ENCODE data around the gene TXNRD3.
A peak's percentile ranks its signal among the peaks of the same experiment; 100 is the strongest.
"Not testable (repeated sequence)": the region's sequence is repeated elsewhere in the genome, so short reads cannot be mapped to it uniquely, and the experiment has no call there.

The TXNRD3 gene

GRCh38 chr3:126649556-126650092 lies 5.3 kb downstream of the TXNRD3 start:
- DNase-seq, result no peak

DNA sequence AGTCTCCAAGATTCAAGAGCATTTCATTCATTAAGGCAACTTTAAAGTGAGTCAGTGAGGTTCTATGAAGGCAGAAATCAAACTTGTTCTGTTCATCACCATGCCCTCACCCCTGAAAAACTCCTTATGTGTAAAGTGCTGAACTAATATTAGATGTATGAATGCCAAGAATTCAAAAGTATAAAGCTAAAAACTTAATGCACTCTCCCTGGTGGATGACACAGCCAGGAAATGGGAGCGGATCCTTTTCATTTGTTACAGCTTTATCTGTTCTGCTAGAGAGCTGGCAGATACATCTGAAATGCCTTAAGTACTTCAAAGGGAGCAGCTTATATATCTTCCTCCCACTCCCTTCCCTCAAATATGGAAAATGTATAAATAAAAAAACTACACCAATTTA lies 8.2 kb downstream of the TXNRD3 start:
- no peak for DNase-seq

DNA sequence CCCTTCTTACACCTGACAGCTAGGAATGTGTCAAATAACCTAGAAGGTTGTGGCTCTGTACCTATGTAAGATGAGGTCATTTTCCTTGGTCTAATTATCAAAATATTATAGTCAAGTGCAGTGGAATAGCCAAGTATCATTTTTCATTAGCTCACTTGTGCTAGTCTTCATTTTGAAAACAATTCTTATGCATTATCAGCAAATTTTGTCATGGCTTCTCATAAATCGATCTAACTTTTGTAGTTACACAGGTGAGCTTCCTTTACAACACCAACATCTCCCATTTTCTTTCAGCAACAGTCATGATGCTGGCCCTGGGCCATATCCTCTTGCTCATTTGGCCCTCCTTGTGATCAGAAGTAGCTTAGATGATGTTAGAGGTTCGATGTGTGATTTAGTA lies 10.3 kb downstream of the TXNRD3 start:
- DNase-seq, result no peak

GRCh38 chr3:126638790-126639189 lies 16.1 kb downstream of the TXNRD3 start:
- DNase-seq, result no peak

- no peak for DNase-seq
These were observed 18.5 kb downstream of the TXNRD3 start for GRCh38 chr3:126636436-126636835.

- DNase-seq, result no peak
These were observed 20.1 kb downstream of the TXNRD3 start for GRCh38 chr3:126634803-126635202.

DNA sequence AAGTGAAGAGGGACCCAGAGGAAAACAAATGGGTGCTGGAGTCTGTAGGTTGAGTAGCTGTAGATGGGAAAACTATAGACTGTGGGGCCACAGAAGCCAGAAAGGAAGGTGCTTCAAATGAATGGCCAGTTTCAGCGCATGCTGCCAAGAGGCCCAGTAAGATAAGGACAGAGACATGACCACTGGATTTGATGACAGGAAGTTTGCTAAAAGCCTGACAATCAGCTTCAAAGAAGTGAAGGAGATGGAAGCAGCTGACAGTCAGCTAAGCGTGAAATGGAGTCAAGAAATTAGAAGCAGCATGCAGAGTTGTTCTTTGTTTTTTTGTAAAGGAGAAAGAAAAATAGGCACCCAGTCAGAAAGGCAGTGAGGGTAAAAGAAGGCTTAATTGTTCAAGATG lies 24.9 kb downstream of the TXNRD3 start:
- DNase-seq, result no peak

GRCh38 chr3:126625735-126626134 lies 29.2 kb downstream of the TXNRD3 start:
- not testable (repeated sequence) for DNase-seq

DNA sequence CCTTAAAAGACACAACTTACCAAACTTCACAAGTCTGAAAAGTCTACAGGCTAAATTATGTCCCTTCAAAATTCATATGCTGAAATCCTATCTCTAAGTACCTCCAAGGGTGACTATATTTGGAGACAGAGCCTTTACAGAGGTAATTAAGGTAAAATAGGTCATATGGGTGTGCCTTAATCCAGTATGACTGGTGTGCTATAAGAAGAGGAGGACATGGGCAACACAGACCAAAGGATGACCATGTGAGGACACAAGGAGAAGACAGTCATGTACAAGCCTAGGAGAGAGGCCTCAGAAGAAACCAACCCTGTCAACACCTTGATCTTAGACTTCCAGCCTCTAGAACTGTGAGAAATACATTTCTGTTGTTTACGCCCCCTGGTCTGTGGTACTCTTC lies 32.2 kb downstream of the TXNRD3 start:
- no peak for DNase-seq

- DNase-seq, result no peak
These were observed 33.1 kb downstream of the TXNRD3 start for GRCh38 chr3:126621627-126622345.

GRCh38 chr3:126621171-126621570 lies 33.8 kb downstream of the TXNRD3 start:
- DNase-seq, result no peak

- no peak for DNase-seq
These were observed 34.2 kb downstream of the TXNRD3 start for GRCh38 chr3:126620738-126621137.

- no peak for DNase-seq
These were observed 36.2 kb downstream of the TXNRD3 start for GRCh38 chr3:126618760-126619159.

- DNase-seq, result no peak
These were observed 36.9 kb downstream of the TXNRD3 start for GRCh38 chr3:126618021-126618420.

GRCh38 chr3:126617571-126617970 lies 37.4 kb downstream of the TXNRD3 start:
- no peak for DNase-seq

DNA sequence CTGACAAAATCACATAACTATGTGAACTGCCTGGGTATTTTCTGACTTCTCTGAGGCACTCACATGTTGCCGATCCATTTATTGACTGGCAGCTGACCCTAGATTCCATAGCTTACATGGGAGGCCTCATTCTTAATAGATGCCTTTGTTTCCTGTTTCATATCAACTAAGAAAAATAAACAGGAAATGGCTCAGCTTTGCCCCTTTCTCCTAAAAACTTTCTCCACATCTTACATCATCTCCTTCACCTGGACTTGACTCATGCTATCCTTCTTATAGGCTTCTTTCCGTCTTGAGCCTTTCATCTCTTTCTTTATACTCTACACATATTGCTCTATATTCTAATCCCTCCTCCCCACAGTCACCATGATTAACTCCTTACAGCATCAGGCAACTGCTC lies 38.0 kb downstream of the TXNRD3 start:
- no peak for DNase-seq

DNA sequence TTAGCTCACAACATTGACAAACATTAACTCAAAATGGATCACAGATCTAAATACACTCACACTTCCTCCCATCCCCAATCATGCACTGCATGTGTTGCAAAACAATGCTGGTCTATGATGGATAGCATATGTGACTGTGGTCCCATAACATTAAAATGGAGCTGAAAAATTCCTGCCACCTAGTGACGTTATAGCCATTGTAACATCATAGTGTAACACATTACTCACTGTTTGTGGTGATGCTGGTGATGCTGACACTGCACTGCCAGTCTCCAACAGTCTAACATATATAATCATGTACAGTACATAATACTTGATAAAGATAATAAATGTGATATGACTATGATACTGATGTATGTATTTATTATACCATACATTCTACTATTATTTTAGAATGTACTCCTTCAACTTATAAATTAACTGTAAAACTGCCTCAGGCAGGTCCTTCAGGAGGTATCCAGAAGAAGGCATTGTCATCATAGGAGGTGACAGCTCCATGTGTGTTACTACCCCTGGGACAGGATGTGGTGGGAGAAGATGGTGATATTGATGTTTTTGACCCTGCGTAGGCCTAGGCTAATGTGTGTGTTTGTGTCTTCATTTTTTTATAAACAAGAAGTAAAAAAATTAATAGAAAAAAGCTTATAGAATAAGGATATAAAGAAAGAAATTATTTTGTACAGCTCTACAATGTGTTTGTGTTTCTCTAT lies 41.3 kb downstream of the TXNRD3 start:
- no peak for DNase-seq

GRCh38 chr3:126612479-126613205 lies 42.3 kb downstream of the TXNRD3 start:
- DNase-seq, result no peak

GRCh38 chr3:126609909-126610308 lies 45.0 kb downstream of the TXNRD3 start:
- DNase-seq, result no peak

DNA sequence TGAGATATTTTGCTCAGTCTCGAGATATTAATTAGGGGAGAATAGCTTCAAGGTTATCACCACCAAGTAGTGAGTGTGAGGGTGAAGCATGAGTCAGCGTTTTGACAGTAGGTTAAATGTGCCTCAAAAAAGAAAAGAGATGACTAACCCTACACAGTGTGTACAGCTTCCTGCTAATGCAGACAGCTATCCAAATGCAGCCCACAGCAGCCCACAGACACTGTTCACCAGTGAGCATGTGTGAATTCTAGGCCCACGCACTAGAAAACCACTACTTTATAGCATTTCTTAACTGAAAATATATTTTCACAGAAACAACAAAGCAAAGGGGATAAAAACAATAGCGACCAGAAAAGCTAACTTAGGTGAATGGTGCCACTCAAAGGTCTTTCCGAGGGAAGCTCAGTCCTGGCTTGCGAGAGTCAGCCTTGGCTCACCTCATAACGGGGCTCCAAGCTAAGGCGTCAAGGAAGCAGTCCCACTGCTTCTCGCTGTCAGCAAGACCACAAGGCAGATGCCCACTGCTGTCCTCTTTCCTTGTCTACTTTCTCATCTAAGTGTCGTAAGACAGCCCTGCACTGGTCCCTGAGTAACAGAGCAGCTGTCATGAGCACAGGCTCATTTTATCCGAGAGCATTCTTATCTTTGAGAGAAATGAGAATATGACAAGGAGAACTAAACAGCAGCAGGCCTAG lies 47.6 kb downstream of the TXNRD3 start:
- DNase-seq, result peak in 17 of 56 donors; percentile 7 to 62 (median 21)

DNA sequence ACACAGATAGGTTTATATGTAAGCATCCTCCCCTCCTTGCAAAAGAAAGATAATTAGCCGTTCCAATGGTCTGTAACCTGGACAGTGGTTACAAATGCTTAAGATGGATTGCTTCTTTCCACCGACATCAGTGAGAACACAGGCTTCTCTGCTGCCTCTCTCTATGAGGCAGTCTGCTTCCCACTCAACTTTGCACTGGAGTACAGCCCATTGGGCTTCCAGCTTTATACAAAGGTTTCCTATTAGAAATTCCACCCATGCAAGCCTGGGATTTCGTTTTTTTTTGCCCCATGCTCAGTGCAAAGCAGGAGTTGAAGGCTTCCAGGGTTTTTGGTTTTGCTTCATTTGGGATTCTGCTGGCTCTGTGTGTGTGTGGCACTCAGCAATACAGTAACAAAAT lies 48.9 kb downstream of the TXNRD3 start:
- peak in 13 of 56 donors; percentile 4 to 57 (median 25) for DNase-seq

GRCh38 chr3:126604691-126605090 lies 50.2 kb downstream of the TXNRD3 start:
- DNase-seq, result no peak

All from amygdala (tissue), 56 donors.